HEK293T (cell line): ENCODE data around the gene CPLANE2.

Experiments used
- ARNT ChIP-seq: fragments of 450-650 bp; IDR thresholded peaks from 2 replicates; pipeline ENCODE4 v1.6.1; 2017; ENCODE audit warnings: mild to moderate bottlenecking
- BHLHE40 ChIP-seq: fragments of 450-650 bp; IDR thresholded peaks from 2 replicates; pipeline ENCODE4 v1.6.1; 2016; ENCODE audit warnings: mild to moderate bottlenecking, moderate library complexity, borderline replicate concordance
- CTBP1 ChIP-seq: fragments of 450-650 bp; IDR thresholded peaks from 2 replicates; pipeline ENCODE4 v1.6.1; 2016; ENCODE audit warnings: borderline replicate concordance
- ELF4 ChIP-seq: fragments of 450-650 bp; IDR thresholded peaks from 2 replicates; pipeline ENCODE4 v1.6.1; 2017; ENCODE audit warnings: antibody characterized with exemption
- FOXA1 ChIP-seq: fragments of 450-650 bp; IDR thresholded peaks from 2 replicates; pipeline ENCODE4 v1.6.1; 2016; ENCODE audit warnings: mild to moderate bottlenecking
- FOXM1 ChIP-seq: fragments of 450-650 bp; IDR thresholded peaks from 2 replicates; pipeline ENCODE4 v1.6.1; 2017; ENCODE audit warnings: mild to moderate bottlenecking, borderline replicate concordance
- HDGF ChIP-seq: fragments of 450-650 bp; IDR thresholded peaks from 2 replicates; pipeline ENCODE4 v1.6.1; 2017; ENCODE audit warnings: antibody characterized with exemption, borderline replicate concordance
- L3MBTL2 ChIP-seq: fragments of 450-650 bp; conservative IDR thresholded peaks from 2 replicates; pipeline ENCODE4 v1.6.1; 2016; ENCODE audit warnings: mild to moderate bottlenecking
- SP1 ChIP-seq: fragments of 450-650 bp; IDR thresholded peaks from 2 replicates; pipeline ENCODE4 v1.6.1; 2017
- SUZ12 ChIP-seq: fragments of 450-650 bp; IDR thresholded peaks from 2 replicates; pipeline ENCODE4 v1.6.1; 2016; ENCODE audit warnings: mild to moderate bottlenecking
- TARDBP ChIP-seq: fragments of 450-650 bp; IDR thresholded peaks from 2 replicates; pipeline ENCODE4 v1.6.1; 2016
- TF ChIP-seq, protein P1 (sequence below): fragments of 450-650 bp; IDR thresholded peaks from 2 replicates; pipeline ENCODE4 v1.6.1; 2016

GRCh38 chr1:16281765-16282164, 44.8 kb upstream of the CPLANE2 start:
- TF ChIP-seq CTBP1 (no peak), TARDBP (no peak), ARNT (no peak), FOXA1 (no peak), HDGF (no peak), SUZ12 (no peak), ELF4 (no peak), SP1 (no peak), L3MBTL2 (no peak), FOXM1 (no peak), BHLHE40 (no peak)
- TF ChIP-seq, protein P1, sequence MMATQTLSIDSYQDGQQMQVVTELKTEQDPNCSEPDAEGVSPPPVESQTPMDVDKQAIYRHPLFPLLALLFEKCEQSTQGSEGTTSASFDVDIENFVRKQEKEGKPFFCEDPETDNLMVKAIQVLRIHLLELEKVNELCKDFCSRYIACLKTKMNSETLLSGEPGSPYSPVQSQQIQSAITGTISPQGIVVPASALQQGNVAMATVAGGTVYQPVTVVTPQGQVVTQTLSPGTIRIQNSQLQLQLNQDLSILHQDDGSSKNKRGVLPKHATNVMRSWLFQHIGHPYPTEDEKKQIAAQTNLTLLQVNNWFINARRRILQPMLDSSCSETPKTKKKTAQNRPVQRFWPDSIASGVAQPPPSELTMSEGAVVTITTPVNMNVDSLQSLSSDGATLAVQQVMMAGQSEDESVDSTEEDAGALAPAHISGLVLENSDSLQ = no peak
